Esophagus muscularis mucosa (tissue), 3 donors: ENCODE data around the gene XRN1.

ENCODE experiments used
- CTCF ChIP-seq, 3 experiments: fragments of 200-600 bp in 2 of 3; fragments of 450-650 bp in 1 of 3; sonication (generic) in 2 of 3; IDR thresholded peaks; one replicate each; pipeline ENCODE4 v1.5.1; 2017 to 2019; ENCODE audit warnings: antibody characterized with exemption in 3 of 3, mild to moderate bottlenecking in 2 of 3, moderate library complexity in 1 of 3
- POLR2A ChIP-seq: fragments of 450-650 bp; IDR thresholded peaks from one replicate; pipeline ENCODE4 v1.6.1; 2017; ENCODE audit warnings: antibody characterized with exemption, moderate library complexity, mild to moderate bottlenecking, low read depth
- POLR2AphosphoS5 ChIP-seq, 2 donors: sonication (generic); formaldehyde crosslinking; IDR thresholded peaks; one replicate each; pipeline ENCODE4 v1.6.1; 2017; ENCODE audit warnings: antibody characterized with exemption in 2 of 2

- TF ChIP-seq CTCF (IDR thresholded peaks at IDR 0.05) = no peak
- no peak for TF ChIP-seq POLR2AphosphoS5 (IDR thresholded peaks at IDR 0.05)
- TF ChIP-seq POLR2A = no peak
Observed at GRCh38 chr3:142296507-142296906, 151.3 kb downstream of the XRN1 start.
